Neural cell (in vitro differentiated cells): ENCODE data around the gene TADA3. TPM values are rescaled to one million over a fixed set of nuclear protein-coding genes. Genes with fewer than 3 reads are reported as not detected.
A peak's percentile ranks its signal among the peaks of the same experiment; 100 is the strongest.

ENCODE experiments used
- H2AFZ ChIP-seq: fragments of 200-600, 300-800 bp; sonication (generic), shearing (Covaris generic); 2 replicates; pipeline ENCODE4 v1.6.0; 2014; ENCODE audit warnings: low read depth, mild to moderate bottlenecking, antibody characterized with exemption, low read length, moderate library complexity
- H3F3A ChIP-seq: fragments of 200-600 bp; shearing (Covaris generic); 2 replicates; pipeline ENCODE4 v1.6.1; 2016; ENCODE audit warnings: mild to moderate bottlenecking, moderate library complexity, mixed read lengths, antibody characterized with exemption, low read length; ENCODE audit not compliant: insufficient read depth, poor library complexity, severe bottlenecking
- H3K27ac ChIP-seq: fragments of 200-600, 300-800 bp; sonication (generic), shearing (Covaris generic); 2 replicates; pipeline ENCODE4 v1.5.1; 2014; ENCODE audit warnings: mild to moderate bottlenecking, low read length, moderate library complexity
- H3K27me3 ChIP-seq: fragments of 300-800, 200-600 bp; sonication (generic), shearing (Covaris generic); 2 replicates; pipeline ENCODE4 v1.6.0; 2014; ENCODE audit warnings: mild to moderate bottlenecking, low read depth, low read length, moderate library complexity; ENCODE audit not compliant: insufficient read depth
- H3K36me3 ChIP-seq: fragments of 300-800, 200-600 bp; sonication (generic), shearing (Covaris generic); 2 replicates; pipeline ENCODE4 v1.5.1; 2014; ENCODE audit warnings: mild to moderate bottlenecking, antibody characterized with exemption, low read length, moderate library complexity; ENCODE audit not compliant: insufficient read depth
- H3K4me2 ChIP-seq: fragments of 300-800, 200-600 bp; sonication (generic), shearing (Covaris generic); 2 replicates; pipeline ENCODE4 v1.6.0; 2014; ENCODE audit warnings: mild to moderate bottlenecking, low read length
- H3K4me3 ChIP-seq: fragments of 300-800, 200-600 bp; sonication (generic), shearing (Covaris generic); 2 replicates; pipeline ENCODE4 v1.5.1; 2014; ENCODE audit warnings: mild to moderate bottlenecking, low read length, moderate library complexity
- H3K79me2 ChIP-seq: fragments of 200-600 bp; shearing (Covaris generic); replicated peaks from 2 replicates; pipeline ENCODE4 v1.6.0; 2014; ENCODE audit warnings: mild to moderate bottlenecking, low read length, moderate library complexity; ENCODE audit not compliant: insufficient read depth
- H3K9ac ChIP-seq: fragments of 300-800, 200-600 bp; sonication (generic), shearing (Covaris generic); 2 replicates; pipeline ENCODE4 v1.6.1; 2016; ENCODE audit warnings: mild to moderate bottlenecking, low read length, mixed read lengths
- H3K9me2 ChIP-seq: fragments of 200-600 bp; shearing (Covaris generic); 2 replicates; pipeline ENCODE4 v1.6.1; 2016; ENCODE audit warnings: mild to moderate bottlenecking, low read length, mixed read lengths; ENCODE audit not compliant: insufficient read depth
- H3K9me3 ChIP-seq: fragments of 200-600, 300-800 bp; sonication (generic), shearing (Covaris generic); 2 replicates; pipeline ENCODE4 v1.6.1; 2016; ENCODE audit warnings: mild to moderate bottlenecking, mixed run types, low read length, moderate library complexity, mixed read lengths
- H4K20me1 ChIP-seq: fragments of 200-600 bp; shearing (Covaris generic); 2 replicates; pipeline ENCODE4 v1.6.1; 2016; ENCODE audit warnings: mild to moderate bottlenecking, mixed run types; ENCODE audit not compliant: insufficient read depth
- EP300 ChIP-seq: fragments of 450-650 bp; conservative IDR thresholded peaks from 2 replicates; pipeline ENCODE4 v1.6.1; 2014; ENCODE audit warnings: antibody characterized with exemption, mild to moderate bottlenecking, moderate library complexity; ENCODE audit not compliant: poor library complexity, severe bottlenecking
- EZH2 ChIP-seq: fragments of 200-600, 300-800 bp; shearing (Covaris generic), sonication (generic); IDR thresholded peaks from 2 replicates; pipeline ENCODE4 v1.6.1; 2014; ENCODE audit warnings: antibody characterized with exemption, low read length, borderline replicate concordance, mild to moderate bottlenecking; ENCODE audit not compliant: insufficient read depth, poor library complexity, severe bottlenecking
- MXI1 ChIP-seq: fragments of 450-650 bp; conservative IDR thresholded peaks from 2 replicates; pipeline ENCODE4 v1.6.1; 2014; ENCODE audit warnings: antibody characterized with exemption, mild to moderate bottlenecking; ENCODE audit not compliant: poor library complexity, severe bottlenecking
- POLR2AphosphoS5 ChIP-seq: IDR thresholded peaks from 2 replicates; pipeline ENCODE4 v1.6.1; 2012
- RAD21 ChIP-seq: fragments of 450-650 bp; conservative IDR thresholded peaks from 2 replicates; pipeline ENCODE4 v1.6.1; 2014; ENCODE audit warnings: antibody characterized with exemption, mild to moderate bottlenecking, moderate library complexity
- REST ChIP-seq: IDR thresholded peaks from 2 replicates; pipeline ENCODE4 v1.6.1; 2012; ENCODE audit warnings: borderline replicate concordance
- SMC3 ChIP-seq: fragments of 450-650 bp; conservative IDR thresholded peaks from 2 replicates; pipeline ENCODE4 v1.6.1; 2014; ENCODE audit warnings: antibody characterized with exemption, mild to moderate bottlenecking, moderate library complexity; ENCODE audit not compliant: poor library complexity
- TAF1 ChIP-seq: IDR thresholded peaks from 2 replicates; pipeline ENCODE4 v1.6.1; 2012; ENCODE audit warnings: low read depth
- polyA plus RNA-seq: library from polyadenylated mRNA; depleted of rRNA; stranded (reverse); fragments of >200 nt; gene quantifications from 2 replicates; pipeline ENCODE4 v1.2.3, GENCODE V29; 2014
- TF ChIP-seq, protein P1 (sequence below): fragments of 450-650 bp; IDR thresholded peaks from 2 replicates; pipeline ENCODE4 v1.5.1; 2014; ENCODE audit warnings: antibody characterized with exemption, mild to moderate bottlenecking, moderate library complexity; ENCODE audit not compliant: poor library complexity, severe bottlenecking

TADA3 gene
- polyA plus RNA-seq, 1 donor from 2014 or later: 55.4 TPM

GRCh38 chr3:9770276-9770812 lies 21.9 kb downstream of the TADA3 start:
- no peak for TF ChIP-seq SMC3
- no peak for TF ChIP-seq MXI1
- no peak for TF ChIP-seq TAF1
- TF ChIP-seq EZH2: no peak
- TF ChIP-seq, protein P1, sequence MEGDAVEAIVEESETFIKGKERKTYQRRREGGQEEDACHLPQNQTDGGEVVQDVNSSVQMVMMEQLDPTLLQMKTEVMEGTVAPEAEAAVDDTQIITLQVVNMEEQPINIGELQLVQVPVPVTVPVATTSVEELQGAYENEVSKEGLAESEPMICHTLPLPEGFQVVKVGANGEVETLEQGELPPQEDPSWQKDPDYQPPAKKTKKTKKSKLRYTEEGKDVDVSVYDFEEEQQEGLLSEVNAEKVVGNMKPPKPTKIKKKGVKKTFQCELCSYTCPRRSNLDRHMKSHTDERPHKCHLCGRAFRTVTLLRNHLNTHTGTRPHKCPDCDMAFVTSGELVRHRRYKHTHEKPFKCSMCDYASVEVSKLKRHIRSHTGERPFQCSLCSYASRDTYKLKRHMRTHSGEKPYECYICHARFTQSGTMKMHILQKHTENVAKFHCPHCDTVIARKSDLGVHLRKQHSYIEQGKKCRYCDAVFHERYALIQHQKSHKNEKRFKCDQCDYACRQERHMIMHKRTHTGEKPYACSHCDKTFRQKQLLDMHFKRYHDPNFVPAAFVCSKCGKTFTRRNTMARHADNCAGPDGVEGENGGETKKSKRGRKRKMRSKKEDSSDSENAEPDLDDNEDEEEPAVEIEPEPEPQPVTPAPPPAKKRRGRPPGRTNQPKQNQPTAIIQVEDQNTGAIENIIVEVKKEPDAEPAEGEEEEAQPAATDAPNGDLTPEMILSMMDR: no peak
- TF ChIP-seq POLR2AphosphoS5: no peak
- no peak for TF ChIP-seq REST
- no peak for TF ChIP-seq EP300
- TF ChIP-seq RAD21: no peak

DNA sequence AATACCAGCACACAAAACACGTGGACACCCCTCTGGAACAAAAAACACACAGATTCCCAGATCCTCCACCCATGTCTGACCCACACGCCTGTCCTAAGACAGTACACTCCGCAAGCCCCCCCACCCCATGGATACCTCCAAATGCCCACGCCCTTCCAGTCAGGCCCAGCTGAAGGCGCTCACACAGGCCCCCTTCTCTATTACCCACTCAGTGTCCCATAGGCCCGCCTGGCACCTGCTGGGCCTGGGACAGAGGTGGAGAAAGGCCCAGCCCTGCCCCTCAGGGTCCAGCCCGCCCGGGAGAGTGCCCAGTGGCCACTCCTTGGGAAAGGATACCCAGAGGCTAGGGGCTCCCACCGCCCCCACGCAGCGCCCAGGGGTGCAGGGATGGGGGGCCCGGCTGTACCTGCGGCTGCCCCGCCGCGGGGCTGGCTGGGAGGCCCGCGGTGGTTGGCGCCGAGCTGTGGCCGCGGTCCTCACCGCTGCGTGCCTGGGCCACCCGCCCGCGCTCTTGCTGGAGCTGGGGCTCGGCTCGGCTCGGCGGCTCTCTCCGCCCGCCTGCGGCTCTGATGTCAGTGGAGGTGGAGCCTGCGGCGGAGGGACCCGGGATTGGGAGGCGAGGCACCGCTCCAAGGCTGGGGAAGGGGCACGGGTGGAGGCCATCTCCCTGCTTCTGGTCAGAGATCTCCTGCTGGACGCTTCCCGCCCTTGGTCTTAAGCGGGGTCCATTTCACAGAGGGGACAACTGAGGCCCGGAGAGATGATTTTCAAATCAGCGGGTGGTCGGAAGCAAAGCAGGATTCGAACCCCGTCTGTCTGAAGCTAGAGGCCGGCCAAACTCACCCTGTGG lies 22.6 kb downstream of the TADA3 start, which contains the start of gene CAMK1:
Gene CAMK1, minus strand, starts transcription at position 522 of the 850 bp plus-strand sequence. CDS start 2,198 bp downstream, outside the sequence.
- Histone ChIP-seq H3K27ac (no peak within 1 kb of the TSS), H2AFZ (no peak within 1 kb of the TSS)

More at GRCh38 chr3:9770276-9770812, 21.9 kb downstream of the TADA3 start:
- H3K36me3 ChIP-seq: no peaks in the 10 kb centered on the region
- H3K4me3 ChIP-seq: peak overlapping the region; percentile 61
- H3K27ac ChIP-seq: no peak overlapping the region
- H2AFZ ChIP-seq: no peak overlapping the region
- no peak overlapping the region for H3K4me2 ChIP-seq
- peak overlapping the region; percentile 53 for H3K9ac ChIP-seq
- no peaks in the 10 kb centered on the region for H3K27me3 ChIP-seq
- no peaks in the 10 kb centered on the region for H3K79me2 ChIP-seq
- no peaks in the 10 kb centered on the region for H3K9me3 ChIP-seq
- no peaks in the 10 kb centered on the region for H3F3A ChIP-seq
- H4K20me1 ChIP-seq: no peaks in the 10 kb centered on the region
- H3K9me2 ChIP-seq: no peaks in the 10 kb centered on the region

More for the DNA sequence above, 22.6 kb downstream of the TADA3 start, which contains the start of gene CAMK1:
- H3K79me2 ChIP-seq: no peaks in the 10 kb centered on the region
- H3K4me3 ChIP-seq: peak within 1 kb of the TSS; percentile 61
- H3K9me2 ChIP-seq: no peaks in the 10 kb centered on the region
- TF ChIP-seq SMC3 (no peak), MXI1 (no peak), REST (no peak), EZH2 (no peak), POLR2AphosphoS5 (no peak), TAF1 (no peak), EP300 (no peak), RAD21 (no peak)
- TF ChIP-seq, protein P1: no peak
- H3K36me3 ChIP-seq: no peaks in the 10 kb centered on the region
- H3K9ac ChIP-seq: peak within 1 kb of the TSS; percentile 53
- no peaks in the 10 kb centered on the region for H3F3A ChIP-seq
- no peaks in the 10 kb centered on the region for H3K9me3 ChIP-seq
- no peaks in the 10 kb centered on the region for H3K27me3 ChIP-seq
- H3K4me2 ChIP-seq: no peak within 1 kb of the TSS
- H4K20me1 ChIP-seq: no peaks in the 10 kb centered on the region
